K562 (cell line): ENCODE measurements around the gene PSMB2. TPM values are rescaled to one million over a fixed set of nuclear protein-coding genes. Genes with fewer than 3 reads are reported as not detected.

Experiments used
- ATAC-seq: fragments of 200-7000 bp; cut with Tn5 transposase; 3 replicates; pipeline ENCODE4 v1.9.1; 2020; ENCODE audit warnings: moderate library complexity
- BruUV-seq: library from RNA; stranded (reverse); fragments of 400-500 nt; replicated peaks from 2 replicates; lab custom pipeline; 2021; lab: Mats Ljungman, UMichigan
- CTCF ChIA-PET: fragments of 300-600 bp; formaldehyde crosslinking; extraction: SDS; loops from one replicate; lab custom pipeline; 2021; ENCODE audit warnings: low intra/inter-chr PET ratio; lab: Yijun Ruan, JAX
- POLR2A ChIA-PET: fragments of 300-600, 350-650 bp; sonication (Branson Sonifier 250); formaldehyde crosslinking; extraction: SDS; loops from one replicate; lab custom pipeline; 2021; ENCODE audit warnings: antibody characterized with exemption, inconsistent platforms; lab: Yijun Ruan, JAX
- DNase-seq, 4 experiments: peaks; one replicate each; pipeline versions ENCODE4 v3.0.0 to v3.0.0-alpha.2; 2011 to 2018; ENCODE audit warnings: low spot score in 3 of 4, mixed read lengths in 3 of 4; ENCODE audit errors: extremely low read depth in 1 of 4
- FAIRE-seq: peaks from 2 replicates; lab custom pipeline; 2011; peaks lifted over from hg19 to GRCh38; lab: Jason Lieb, UNC
- H2AFZ ChIP-seq: 2 replicates; pipeline ENCODE4 v1.6.0; 2011; ENCODE audit warnings: low read depth, low read length, control low read depth, inconsistent platforms
- H3K27ac ChIP-seq: fragments of 200-600 bp; 3 replicates; pipeline ENCODE4 v1.8.0; 2011; ENCODE audit warnings: low read depth, mild to moderate bottlenecking, control low read depth, inconsistent platforms, low read length, moderate library complexity, mixed read lengths; ENCODE audit errors: extremely low read depth
- H3K27me3 ChIP-seq, 2 experiments: fragments of 300-600 bp in 1 of 2; 2 replicates in 1 of 2; 3 replicates in 1 of 2; pipeline versions ENCODE4 v1.6.0 to v1.8.0; 2011; ENCODE audit warnings: inconsistent platforms in 2 of 2, low read length in 2 of 2, mild to moderate bottlenecking in 1 of 2, mixed read lengths in 1 of 2, moderate library complexity in 1 of 2; ENCODE audit not compliant: control insufficient read depth in 2 of 2, insufficient read depth in 2 of 2
- H3K36me3 ChIP-seq: fragments of 300-600 bp; 3 replicates; pipeline ENCODE4 v1.8.0; 2011; ENCODE audit warnings: mild to moderate bottlenecking, low read length, inconsistent platforms; ENCODE audit not compliant: control insufficient read depth, insufficient read depth
- H3K4me1 ChIP-seq, 2 experiments: fragments of 200-600 bp in 1 of 2; replicated peaks in 1 of 2; 2 replicates in 1 of 2; 3 replicates in 1 of 2; pipeline versions ENCODE4 v1.5.1 to v1.8.0; 2011; ENCODE audit warnings: inconsistent platforms in 2 of 2, low read length in 2 of 2, mild to moderate bottlenecking in 1 of 2, mixed read lengths in 1 of 2, moderate library complexity in 1 of 2; ENCODE audit not compliant: control insufficient read depth in 2 of 2, insufficient read depth in 2 of 2
- H3K4me2 ChIP-seq: 2 replicates; pipeline ENCODE4 v1.6.1; 2011; ENCODE audit warnings: low read length, control low read depth, inconsistent platforms, mixed read lengths; ENCODE audit not compliant: insufficient read depth
- H3K4me3 ChIP-seq: fragments of 200-600 bp; sonication (generic), shearing (Covaris generic); 2 replicates; pipeline ENCODE4 v1.5.1; 2016; ENCODE audit warnings: control low read depth, inconsistent platforms
- H3K79me2 ChIP-seq: fragments of 200-600 bp; 3 replicates; pipeline ENCODE4 v1.8.0; 2011; ENCODE audit warnings: low read length, inconsistent platforms; ENCODE audit not compliant: control insufficient read depth, insufficient read depth
- H3K9ac ChIP-seq, 2 experiments: 2 replicates each; pipeline versions ENCODE4 v1.6.0 to v1.6.1; 2011; ENCODE audit warnings: low read depth in 2 of 2, low read length in 2 of 2, control low read depth in 1 of 2, inconsistent platforms in 1 of 2, mild to moderate bottlenecking in 1 of 2, mixed read lengths in 1 of 2; ENCODE audit not compliant: insufficient read depth in 1 of 2
- H3K9me1 ChIP-seq: one replicate; pipeline ENCODE4 v1.6.0; 2011; ENCODE audit warnings: inconsistent platforms, mild to moderate bottlenecking, low read length, moderate library complexity; ENCODE audit not compliant: control insufficient read depth, insufficient read depth
- H3K9me3 ChIP-seq: replicated peaks from 2 replicates; pipeline ENCODE4 v1.5.1; 2011; ENCODE audit warnings: low read depth, low read length, inconsistent platforms; ENCODE audit not compliant: control insufficient read depth, insufficient read depth
- H4K20me1 ChIP-seq: replicated peaks from 2 replicates; pipeline ENCODE4 v1.6.1; 2011; ENCODE audit warnings: low read length, inconsistent platforms, mixed read lengths; ENCODE audit not compliant: control insufficient read depth, insufficient read depth
- CREBBP ChIP-seq: IDR thresholded peaks from one replicate; pipeline ENCODE4 v1.6.1; 2012; ENCODE audit warnings: low read depth, mild to moderate bottlenecking, control low read depth, inconsistent platforms, low read length
- WGBS: fragments of 100-300 bp; shearing (Covaris generic); methylation state at CpG from one replicate; pipeline ENCODE4 v1.1.6; 2016; ENCODE audit warnings: low coverage, mixed read lengths; ENCODE audit not compliant: insufficient coverage; ENCODE audit errors: missing lambda C conversion rate; 5-methylcytosine and 5-hydroxymethylcytosine counted together
- in situ Hi-C: fragments of 300-500 bp; cut with MboI; formaldehyde crosslinking; loops from 4 replicates; pipeline ENCODE4 v1.15.0; 2018; ENCODE audit warnings: inconsistent platforms, mixed read lengths
- intact Hi-C: fragments of 100-400 bp; cut with micrococcal nuclease; formaldehyde crosslinking; loops from 2 replicates; pipeline ENCODE4 v1.14.2; 2022
- polyA plus RNA-seq, 8 experiments: library from polyadenylated mRNA; depleted of rRNA in 4 of 8; stranded (reverse) in 5 of 8; unstranded in 3 of 8; fragments of >200 nt; fragmentation: Nextera tagmentation in 2 of 8; fragmentation: Illumina TruSeq in 1 of 8; extraction: Ambion mirVana in 2 of 8; extraction: Trizol in 1 of 8; gene quantifications; 2 replicates each; pipeline versions ENCODE4 v1.2.1 to v1.2.3, GENCODE V29; 2011 to 2014; ENCODE audit warnings: inconsistent platforms in 1 of 8, missing spikeins in 1 of 8
- total RNA-seq, 7 experiments: library from RNA; depleted of rRNA in 6 of 7; stranded (reverse); fragments of >200 nt in 6 of 7; fragmentation: Illumina TruSeq in 2 of 7; extraction: Trizol in 2 of 7; gene quantifications; 2 replicates each; pipeline versions ENCODE4 v1.2.1 to v1.2.3, GENCODE V29; 2011 to 2021; ENCODE audit warnings: low replicate concordance in 1 of 7
- TF ChIP-seq, protein P1 (sequence below), 2 experiments: IDR thresholded peaks in 1 of 2; conservative IDR thresholded peaks in 1 of 2; 2 replicates each; pipeline ENCODE4 v1.6.1; 2016; ENCODE audit warnings: low read depth in 2 of 2, mild to moderate bottlenecking in 1 of 2, missing compliant biosample characterization in 1 of 2, missing genetic modification characterization in 1 of 2, moderate library complexity in 1 of 2
- TF ChIP-seq, protein P2 (sequence below), 2 experiments: fragments of 450-650 bp; conservative IDR thresholded peaks; 2 replicates each; pipeline ENCODE4 v1.6.1; 2017; ENCODE audit warnings: mild to moderate bottlenecking in 2 of 2, moderate library complexity in 2 of 2

PSMB2 gene
- total and polyA plus RNA-seq, 9 of the 15 experiments (the other 6 are each of a cell fraction or from before 2014, with no cell fraction given), result 71.7 to 543 (median 165) TPM

DNA sequence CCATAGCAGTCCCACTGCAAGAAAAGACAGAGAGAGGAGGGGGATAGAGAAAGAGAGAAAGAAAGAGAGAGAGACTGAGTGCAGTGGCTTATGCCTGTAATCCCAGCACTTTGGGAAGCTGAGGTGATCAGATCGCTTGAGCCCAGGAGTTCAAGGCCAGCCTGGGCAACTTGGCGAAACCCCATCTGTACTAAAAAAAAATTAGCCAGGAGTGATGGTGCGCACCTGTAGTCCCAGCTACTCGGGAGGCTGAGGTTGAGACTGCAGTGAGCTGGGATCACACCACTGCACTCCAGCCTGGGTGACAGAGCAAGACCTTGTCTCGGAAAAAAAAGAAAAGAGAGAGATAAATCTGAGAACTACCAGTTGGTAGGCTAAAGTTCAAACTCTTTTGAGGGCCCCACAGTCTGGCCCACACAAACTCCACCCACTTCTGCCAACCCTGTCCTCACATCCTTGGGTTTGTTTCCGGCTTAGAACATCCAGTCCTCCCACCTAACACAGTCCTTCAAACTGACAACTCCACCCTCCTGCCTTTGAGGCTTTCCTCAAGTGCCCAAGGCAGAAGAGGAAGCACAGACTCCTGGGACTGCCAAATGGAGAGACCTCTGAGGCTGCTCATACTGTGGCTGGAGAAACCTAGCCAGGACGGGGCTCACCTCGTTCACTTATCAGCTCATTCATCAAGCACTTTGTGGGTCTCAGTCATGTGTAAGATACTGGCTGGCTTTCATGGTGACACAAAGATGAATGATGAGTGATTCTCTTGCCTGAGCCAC, 48.1 kb downstream of the PSMB2 start (continued):
- TF ChIP-seq, protein P1, sequence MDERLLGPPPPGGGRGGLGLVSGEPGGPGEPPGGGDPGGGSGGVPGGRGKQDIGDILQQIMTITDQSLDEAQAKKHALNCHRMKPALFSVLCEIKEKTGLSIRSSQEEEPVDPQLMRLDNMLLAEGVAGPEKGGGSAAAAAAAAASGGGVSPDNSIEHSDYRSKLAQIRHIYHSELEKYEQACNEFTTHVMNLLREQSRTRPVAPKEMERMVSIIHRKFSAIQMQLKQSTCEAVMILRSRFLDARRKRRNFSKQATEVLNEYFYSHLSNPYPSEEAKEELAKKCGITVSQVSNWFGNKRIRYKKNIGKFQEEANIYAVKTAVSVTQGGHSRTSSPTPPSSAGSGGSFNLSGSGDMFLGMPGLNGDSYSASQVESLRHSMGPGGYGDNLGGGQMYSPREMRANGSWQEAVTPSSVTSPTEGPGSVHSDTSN (CRISPR knock-in tag; IDR thresholded peaks at IDR 0.05; ENCODE audit: low read depth), result no peak
- TF ChIP-seq, protein P1 (tag; conservative IDR thresholded peaks at IDR 0.05; ENCODE audit: low read depth), result peak; percentile 70
- no peak for TF ChIP-seq CREBBP

DNA sequence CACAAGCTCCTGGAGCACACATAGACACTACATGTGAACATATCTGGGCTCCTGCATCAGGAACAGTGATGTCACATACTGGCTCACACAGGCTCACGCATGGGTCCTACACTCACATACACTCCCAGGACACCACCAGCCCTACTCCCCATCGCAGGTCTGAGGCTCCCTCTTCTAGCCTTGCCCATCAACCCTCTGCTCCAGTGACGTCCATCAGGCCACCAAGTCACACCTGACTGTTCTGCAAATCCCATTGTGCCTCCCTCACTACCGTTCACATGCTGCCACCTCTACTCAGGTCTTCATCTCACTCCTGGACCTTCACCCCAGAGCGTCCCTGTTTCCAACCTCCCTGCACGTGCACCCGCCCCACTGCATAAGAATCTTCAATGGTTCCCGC, 50.1 kb downstream of the PSMB2 start:
- H3K4me1 ChIP-seq, result peaks cover 4 to 10% of the 10 kb centered on the region in 2 experiments; a peak in 3 of 5 replicates
- DNase-seq, result no peak
- no TSS peak for BruUV-seq
- peaks cover 8% of the 10 kb centered on the region; the same call in 1 of the 3 replicates for H3K36me3 ChIP-seq
- H3K79me2 ChIP-seq, result no peaks in the 10 kb centered on the region
- ChIA-PET CTCF (no interaction called here), POLR2A (no interaction called here)
- TF ChIP-seq, protein P2, sequence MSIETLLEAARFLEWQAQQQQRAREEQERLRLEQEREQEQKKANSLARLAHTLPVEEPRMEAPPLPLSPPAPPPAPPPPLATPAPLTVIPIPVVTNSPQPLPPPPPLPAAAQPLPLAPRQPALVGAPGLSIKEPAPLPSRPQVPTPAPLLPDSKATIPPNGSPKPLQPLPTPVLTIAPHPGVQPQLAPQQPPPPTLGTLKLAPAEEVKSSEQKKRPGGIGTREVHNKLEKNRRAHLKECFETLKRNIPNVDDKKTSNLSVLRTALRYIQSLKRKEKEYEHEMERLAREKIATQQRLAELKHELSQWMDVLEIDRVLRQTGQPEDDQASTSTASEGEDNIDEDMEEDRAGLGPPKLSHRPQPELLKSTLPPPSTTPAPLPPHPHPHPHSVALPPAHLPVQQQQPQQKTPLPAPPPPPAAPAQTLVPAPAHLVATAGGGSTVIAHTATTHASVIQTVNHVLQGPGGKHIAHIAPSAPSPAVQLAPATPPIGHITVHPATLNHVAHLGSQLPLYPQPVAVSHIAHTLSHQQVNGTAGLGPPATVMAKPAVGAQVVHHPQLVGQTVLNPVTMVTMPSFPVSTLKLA (conservative IDR thresholded peaks at IDR 0.05), result no peak
- no peaks in the 10 kb centered on the region for H3K9me1 ChIP-seq
- no peaks in the 10 kb centered on the region for H3K9me3 ChIP-seq
- intact Hi-C loops, result no loop called here
- H3K9ac ChIP-seq, result no peak overlapping the region
- 58% methylated on average over 8 of the region's 8 CpGs for WGBS
- no peak overlapping the region for H2AFZ ChIP-seq
- no peaks in the 10 kb centered on the region for H3K27me3 ChIP-seq
- H3K4me3 ChIP-seq, result no peak overlapping the region
- no peak for ATAC-seq
- H4K20me1 ChIP-seq, result no peaks in the 10 kb centered on the region
- no peak for FAIRE-seq
- in situ Hi-C loops, result no loop called here
- no peak overlapping the region for H3K4me2 ChIP-seq
- no peak overlapping the region for H3K27ac ChIP-seq
